Measurements from ENCODE around the gene ZDHHC16. TPM values are rescaled to one million over a fixed set of nuclear protein-coding genes. Genes with fewer than 3 reads are reported as not detected.
A peak's percentile ranks its signal among the peaks of the same experiment; 100 is the strongest.
"Not testable (repeated sequence)": the region's sequence is repeated elsewhere in the genome, so short reads cannot be mapped to it uniquely, and the experiment has no call there.

Gene ZDHHC16
- total and polyA plus RNA-seq, 12 donors: 13.4 to 49.6 (median 19.2) TPM

DNA sequence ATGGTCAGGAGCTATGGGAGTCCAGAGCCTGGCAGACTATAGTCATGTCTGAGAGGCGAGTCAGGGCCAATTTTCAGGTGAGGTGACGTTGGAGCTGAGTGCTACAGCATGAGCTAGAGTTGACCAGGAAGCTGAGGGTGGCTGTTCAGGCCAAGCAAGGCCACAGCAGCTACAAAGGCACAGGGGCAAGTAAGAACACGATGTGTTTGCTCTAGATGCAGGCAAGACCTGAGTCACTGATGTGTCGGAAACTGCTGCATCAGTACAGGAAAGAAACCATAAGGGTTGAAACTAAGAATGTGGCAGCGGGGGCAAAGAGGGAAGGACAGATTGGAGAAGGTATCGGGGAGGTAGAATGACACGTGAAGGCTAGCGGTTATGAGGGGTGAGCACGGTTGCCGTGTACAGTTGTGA is 33.1 kb upstream of the ZDHHC16 start:
- Histone ChIP-seq H3K27ac (peak overlapping the region in 1 of 10 donors; percentile 44), H3K36me3 (no peaks in the 10 kb centered on the region), H3K4me3 (no peak overlapping the region), H3K4me1 (peaks cover 0 to 44% (median 0%) of the 10 kb centered on the region in 9 donors), H3K9me3 (no peaks in the 10 kb centered on the region), H3K27me3 (no peaks in the 10 kb centered on the region)
- no peak for DNase-seq
- no peak for ATAC-seq
- TF ChIP-seq, protein P1, sequence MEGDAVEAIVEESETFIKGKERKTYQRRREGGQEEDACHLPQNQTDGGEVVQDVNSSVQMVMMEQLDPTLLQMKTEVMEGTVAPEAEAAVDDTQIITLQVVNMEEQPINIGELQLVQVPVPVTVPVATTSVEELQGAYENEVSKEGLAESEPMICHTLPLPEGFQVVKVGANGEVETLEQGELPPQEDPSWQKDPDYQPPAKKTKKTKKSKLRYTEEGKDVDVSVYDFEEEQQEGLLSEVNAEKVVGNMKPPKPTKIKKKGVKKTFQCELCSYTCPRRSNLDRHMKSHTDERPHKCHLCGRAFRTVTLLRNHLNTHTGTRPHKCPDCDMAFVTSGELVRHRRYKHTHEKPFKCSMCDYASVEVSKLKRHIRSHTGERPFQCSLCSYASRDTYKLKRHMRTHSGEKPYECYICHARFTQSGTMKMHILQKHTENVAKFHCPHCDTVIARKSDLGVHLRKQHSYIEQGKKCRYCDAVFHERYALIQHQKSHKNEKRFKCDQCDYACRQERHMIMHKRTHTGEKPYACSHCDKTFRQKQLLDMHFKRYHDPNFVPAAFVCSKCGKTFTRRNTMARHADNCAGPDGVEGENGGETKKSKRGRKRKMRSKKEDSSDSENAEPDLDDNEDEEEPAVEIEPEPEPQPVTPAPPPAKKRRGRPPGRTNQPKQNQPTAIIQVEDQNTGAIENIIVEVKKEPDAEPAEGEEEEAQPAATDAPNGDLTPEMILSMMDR (IDR thresholded peaks at IDR 0.05): no peak
- intact Hi-C loops (cut with DNase I): no loop called here
- 89 to 91% methylated on average over 10 of the region's 10 CpGs for WGBS, 2 donors

DNA sequence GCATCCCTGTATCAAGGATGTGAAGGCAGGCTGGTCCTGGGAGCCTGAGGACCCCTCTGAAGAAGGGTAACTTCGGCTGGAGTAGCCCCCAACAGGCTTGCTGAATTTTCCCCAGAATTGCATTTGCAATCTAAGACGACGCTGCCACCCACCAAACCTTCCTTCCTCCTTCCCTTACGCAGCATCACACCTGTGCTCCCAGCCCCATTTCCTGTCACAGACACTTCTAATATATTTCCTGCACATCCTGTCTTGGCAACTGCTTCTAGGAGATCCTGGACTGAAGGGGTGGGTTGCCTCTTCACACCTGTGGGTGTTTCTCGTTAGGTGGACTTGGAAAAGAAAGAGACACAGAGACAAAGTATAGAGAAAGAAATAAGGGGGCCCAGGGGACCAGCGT is 29.4 kb upstream of the ZDHHC16 start:
- no peak overlapping the region for H3K4me3 ChIP-seq
- no peak for ATAC-seq
- DNase-seq: no peak
- no peak overlapping the region for H3K27ac ChIP-seq
- 65 to 76% methylated on average over 6 of the region's 6 CpGs for WGBS, 2 donors
- no peaks in the 10 kb centered on the region for H3K9me3 ChIP-seq
- intact Hi-C loops (cut with DNase I): no loop called here
- peaks cover 0 to 50% (median 0%) of the 10 kb centered on the region in 9 donors for H3K4me1 ChIP-seq
- TF ChIP-seq, protein P1 (IDR thresholded peaks at IDR 0.05): no peak
- no peaks in the 10 kb centered on the region for H3K36me3 ChIP-seq
- H3K27me3 ChIP-seq: no peaks in the 10 kb centered on the region

DNA sequence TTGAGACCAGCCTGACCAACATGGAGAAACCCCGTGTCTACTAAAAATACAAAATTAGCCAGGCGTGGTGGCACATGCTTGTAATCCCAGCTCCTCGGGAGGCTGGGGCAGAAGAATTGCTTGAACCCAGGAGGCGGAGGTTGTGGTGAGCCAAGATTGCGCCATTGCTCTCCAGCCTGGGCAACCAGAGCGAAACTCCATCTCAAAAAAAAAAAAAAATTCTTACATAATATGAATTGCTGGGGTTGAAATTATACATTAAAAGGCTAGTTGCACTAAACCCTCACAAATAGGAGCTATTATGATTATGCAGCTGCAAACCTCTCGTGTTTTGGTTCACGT is 22.2 kb upstream of the ZDHHC16 start:
- 84 to 87% methylated on average over 8 of the region's 8 CpGs for WGBS, 2 donors
- DNase-seq, H3K9me3 ChIP-seq, H3K27me3 ChIP-seq, ATAC-seq, H3K4me3 ChIP-seq: not testable (repeated sequence)
- intact Hi-C loops (cut with DNase I): loop anchor here in 1 of 10 donors (10.0 kb wide), 1 partner anchor 211 kb away; the partner anchor contains the start of gene MORN4
- Histone ChIP-seq H3K4me1 (peaks cover 0 to 66% (median 28%) of the 10 kb centered on the region in 9 donors), H3K27ac (peak overlapping the region in 1 of 10 donors; percentile 94), H3K36me3 (peaks cover 0 to 22% (median 0%) of the 10 kb centered on the region in 9 donors)

DNA sequence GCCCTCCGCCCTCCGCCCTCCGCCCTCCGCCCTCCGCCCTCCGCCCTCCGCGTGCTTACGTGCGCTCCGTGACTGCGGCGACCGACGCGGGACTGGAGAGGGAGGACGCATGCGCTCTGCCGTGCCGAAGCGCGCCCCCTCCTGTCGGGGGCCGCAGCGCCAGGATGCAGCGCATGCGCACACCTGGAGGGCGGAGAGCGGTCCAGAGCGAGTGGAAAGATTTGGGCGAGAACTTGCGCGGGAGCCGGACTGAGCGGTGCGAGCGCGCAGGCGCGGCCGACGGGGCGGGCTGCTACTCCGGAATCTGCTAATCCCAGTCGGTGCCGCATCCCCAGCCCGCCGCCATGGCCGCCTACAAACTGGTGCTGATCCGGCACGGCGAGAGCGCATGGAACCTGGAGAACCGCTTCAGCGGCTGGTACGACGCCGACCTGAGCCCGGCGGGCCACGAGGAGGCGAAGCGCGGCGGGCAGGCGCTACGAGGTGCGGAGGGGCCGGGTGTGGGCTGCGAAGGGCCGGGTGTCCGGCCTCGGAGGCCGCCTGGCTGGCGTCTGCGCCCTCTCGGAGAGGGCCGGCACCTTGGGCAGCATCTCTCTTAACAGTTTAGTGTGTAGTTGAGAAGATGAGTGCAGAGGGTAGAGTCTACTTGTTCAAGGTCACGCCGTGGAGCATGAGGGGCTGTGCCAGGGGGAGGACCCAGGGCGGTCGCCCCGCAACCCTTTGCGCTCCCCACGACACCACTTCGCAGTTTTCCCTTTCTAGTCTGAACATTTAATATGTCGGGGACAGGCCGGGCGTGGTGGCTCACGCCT is 19.8 kb upstream of the ZDHHC16 start, which contains the start of gene PGAM1:
Gene PGAM1 (plus strand): TSS at position 228 of the 812 bp plus-strand sequence. CDS start 117 bp downstream, at position 345.
- TF ChIP-seq, protein P1 (IDR thresholded peaks at IDR 0.05): peak; percentile 27 to 81 (median 68)
- H3K36me3 ChIP-seq: peaks cover 0 to 47% (median 7%) of the 10 kb centered on the region in 9 donors
- intact Hi-C loops (cut with DNase I): loop anchor here in 1 of 10 donors (10.0 kb wide), 1 partner anchor 209 kb away; the partner anchor contains the start of gene MORN4
- ATAC-seq (peak; percentile 97 to 99 (median 97)), DNase-seq (peak; percentile 96 to 97)
- peak within 1 kb of the TSS; percentile 79 to 95 (median 92) for H3K27ac ChIP-seq
- peak within 1 kb of the TSS; percentile 59 to 95 (median 86) for H3K4me3 ChIP-seq
- WGBS, 2 donors: 0 to 2% methylated on average over 75 to 84 of the region's 90 CpGs
- no peaks in the 10 kb centered on the region for H3K27me3 ChIP-seq
- no peaks in the 10 kb centered on the region for H3K9me3 ChIP-seq
- H3K4me1 ChIP-seq: peaks cover 0 to 71% (median 30%) of the 10 kb centered on the region in 9 donors
